Esophagus muscularis mucosa (tissue), 4 donors: ENCODE measurements around the gene GRIK5.

Experiments
- CTCF ChIP-seq, 3 experiments: fragments of 200-600 bp in 2 of 3; fragments of 450-650 bp in 1 of 3; sonication (generic) in 2 of 3; IDR thresholded peaks; one replicate each; pipeline ENCODE4 v1.5.1; 2017 to 2019; ENCODE audit warnings: antibody characterized with exemption in 3 of 3, mild to moderate bottlenecking in 2 of 3, moderate library complexity in 1 of 3
- EP300 ChIP-seq: sonication (generic); formaldehyde crosslinking; IDR thresholded peaks from one replicate; pipeline ENCODE4 v1.6.1; 2017; ENCODE audit warnings: antibody characterized with exemption
- POLR2A ChIP-seq: fragments of 450-650 bp; IDR thresholded peaks from one replicate; pipeline ENCODE4 v1.6.1; 2017; ENCODE audit warnings: antibody characterized with exemption, moderate library complexity, mild to moderate bottlenecking, low read depth

- TF ChIP-seq POLR2A (no peak), CTCF (IDR thresholded peaks at IDR 0.05) (no peak), EP300 (no peak)
These were observed 35.4 kb upstream of the GRIK5 start for GRCh38 chr19:42105368-42105767.
